Endothelial cell of umbilical vein (primary cell): ENCODE results near the gene HEBP1. TPM values are rescaled to one million over a fixed set of nuclear protein-coding genes. Genes with fewer than 3 reads are reported as not detected.

ENCODE experiments used
- BruUV-seq: library from RNA; stranded (reverse); fragments of 400-500 nt; replicated peaks from 2 replicates; lab custom pipeline; 2021; lab: Mats Ljungman, UMichigan
- CTCF ChIA-PET: fragments of 300-600, 350-600 bp; sonication (Branson Sonifier 250); formaldehyde crosslinking; loops from one replicate; lab custom pipeline; 2021; ENCODE audit warnings: antibody characterized with exemption, inconsistent platforms; lab: Charles Lee
- POLR2A ChIA-PET: fragments of 300-600, 350-600 bp; sonication (Branson Sonifier 250); formaldehyde crosslinking; loops from one replicate; lab custom pipeline; 2021; ENCODE audit warnings: antibody characterized with exemption, inconsistent platforms; lab: Charles Lee
- DNase-seq: peaks from one replicate; pipeline ENCODE4 v3.0.0-alpha.2; 2011; ENCODE audit warnings: low read depth, low spot score
- FAIRE-seq: peaks from 2 replicates; lab custom pipeline; 2011; peaks lifted over from hg19 to GRCh38; lab: Jason Lieb, UNC
- H2AFZ ChIP-seq: 2 replicates; pipeline ENCODE4 v1.6.0; 2012; ENCODE audit warnings: low read depth, low read length, control low read depth, inconsistent platforms
- H3K27ac ChIP-seq: 2 replicates; pipeline ENCODE4 v1.5.1; 2011; ENCODE audit warnings: low read depth, mild to moderate bottlenecking, control low read depth, low read length, moderate library complexity; ENCODE audit not compliant: insufficient read depth
- H3K27me3 ChIP-seq, 2 experiments: 2 replicates each; pipeline versions ENCODE4 v1.6.0 to v1.6.1; 2011; ENCODE audit warnings: low read length in 2 of 2, mixed read lengths in 1 of 2; ENCODE audit not compliant: control insufficient read depth in 2 of 2, insufficient read depth in 2 of 2
- H3K36me3 ChIP-seq, 2 experiments: 2 replicates in 1 of 2; 3 replicates in 1 of 2; pipeline ENCODE4 v1.5.1; 2011; ENCODE audit warnings: low read length in 2 of 2, mild to moderate bottlenecking in 1 of 2, moderate library complexity in 1 of 2; ENCODE audit not compliant: control insufficient read depth in 2 of 2, insufficient read depth in 2 of 2; ENCODE audit errors: extremely low read depth in 1 of 2
- H3K4me1 ChIP-seq: 3 replicates; pipeline ENCODE4 v1.5.1; 2011; ENCODE audit warnings: mild to moderate bottlenecking, low read length; ENCODE audit not compliant: control insufficient read depth, insufficient read depth; ENCODE audit errors: extremely low read depth
- H3K4me2 ChIP-seq: 2 replicates; pipeline ENCODE4 v1.6.1; 2011; ENCODE audit warnings: low read length, control low read depth, mixed read lengths; ENCODE audit not compliant: insufficient read depth
- H3K4me3 ChIP-seq, 3 experiments: fragments of 200-600 bp in 1 of 3; sonication (generic), shearing (Covaris generic) in 1 of 3; replicated peaks in 1 of 3; 2 replicates each; pipeline ENCODE4 v1.5.1; 2011 to 2016; ENCODE audit warnings: control low read depth in 3 of 3, low read length in 3 of 3, mild to moderate bottlenecking in 2 of 3, inconsistent platforms in 1 of 3, low read depth in 1 of 3, moderate library complexity in 1 of 3; ENCODE audit not compliant: insufficient read depth in 1 of 3
- H3K79me2 ChIP-seq: 2 replicates; pipeline ENCODE4 v1.6.0; 2012; ENCODE audit warnings: low read length, inconsistent platforms; ENCODE audit not compliant: control insufficient read depth, insufficient read depth
- H3K9ac ChIP-seq: replicated peaks from 2 replicates; pipeline ENCODE3; 2011; ENCODE audit warnings: low read length, control low read depth; ENCODE audit not compliant: insufficient read depth; ENCODE audit errors: extremely low read depth
- H3K9me1 ChIP-seq: replicated peaks from 3 replicates; pipeline ENCODE4 v1.6.0; 2011; ENCODE audit warnings: mild to moderate bottlenecking, low read length; ENCODE audit not compliant: control insufficient read depth, insufficient read depth; ENCODE audit errors: extremely low read depth
- H3K9me3 ChIP-seq: replicated peaks from 2 replicates; pipeline ENCODE4 v1.5.1; 2012; ENCODE audit warnings: low read length, inconsistent platforms; ENCODE audit not compliant: control insufficient read depth, insufficient read depth
- H4K20me1 ChIP-seq: replicated peaks from 2 replicates; pipeline ENCODE3; 2011; ENCODE audit warnings: mild to moderate bottlenecking, low read length; ENCODE audit not compliant: control insufficient read depth, insufficient read depth; ENCODE audit errors: extremely low read depth
- EZH2 ChIP-seq: IDR thresholded peaks from 2 replicates; pipeline ENCODE4 v1.6.1; 2012; ENCODE audit warnings: borderline replicate concordance, low read depth, mild to moderate bottlenecking, moderate library complexity, low read length, inconsistent platforms; ENCODE audit not compliant: severe bottlenecking
- FOS ChIP-seq: IDR thresholded peaks from 2 replicates; pipeline ENCODE4 v1.6.1; 2011; ENCODE audit warnings: mild to moderate bottlenecking, low read length, moderate library complexity, borderline replicate concordance; ENCODE audit not compliant: insufficient read depth
- JUN ChIP-seq: IDR thresholded peaks from 2 replicates; pipeline ENCODE4 v1.6.1; 2011; ENCODE audit warnings: borderline replicate concordance, low read depth; ENCODE audit not compliant: insufficient read length, insufficient read depth
- MYC ChIP-seq: IDR thresholded peaks from one replicate; pipeline ENCODE4 v1.6.1; 2011; ENCODE audit warnings: mild to moderate bottlenecking, low read depth, low read length
- POLR2A ChIP-seq: IDR thresholded peaks from 2 replicates; pipeline ENCODE4 v1.6.1; 2012; ENCODE audit warnings: low read depth, mild to moderate bottlenecking, control low read depth, low read length
- POLR2AphosphoS5 ChIP-seq: IDR thresholded peaks from 2 replicates; pipeline ENCODE4 v1.6.1; 2012; ENCODE audit warnings: low read depth, mild to moderate bottlenecking, control low read depth, low read length, moderate library complexity; ENCODE audit not compliant: insufficient read depth
- dilution Hi-C: fragments of 300-500 bp; cut with MboI; formaldehyde crosslinking; loops from one replicate; pipeline ENCODE4 v1.15.0; 2019; ENCODE audit warnings: low sequenced_read_pairs; ENCODE audit not compliant: extremely low pct_ligation_motif_present
- intact Hi-C: fragments of 100-400 bp; cut with micrococcal nuclease; formaldehyde crosslinking; loops from one replicate; pipeline ENCODE4 v1.10.0; 2022
- polyA plus RNA-seq, 4 experiments: library from polyadenylated mRNA; depleted of rRNA in 3 of 4; stranded (reverse) in 3 of 4; unstranded in 1 of 4; fragments of >200 nt; gene quantifications; 2 replicates each; pipeline versions ENCODE4 v1.2.1 to v1.2.3, GENCODE V29; 2011 to 2012; ENCODE audit warnings: missing spikeins in 1 of 4
- total RNA-seq: library from RNA; stranded (reverse); gene quantifications from 2 replicates; pipeline ENCODE4 v1.2.3, GENCODE V29; 2021
- TF ChIP-seq, protein P1 (sequence below), 2 donors: IDR thresholded peaks; 1 replicate in 1 of 2; 2 replicates in 1 of 2; pipeline ENCODE4 v1.5.1; 2011; ENCODE audit warnings: low read length in 2 of 2, mild to moderate bottlenecking in 2 of 2, moderate library complexity in 2 of 2, control low read depth in 1 of 2, inconsistent platforms in 1 of 2, low read depth in 1 of 2; ENCODE audit not compliant: insufficient read depth in 1 of 2; ENCODE audit errors: extremely low read depth in 1 of 2

The HEBP1 gene
- total and polyA plus RNA-seq, 2 donors (not counting 3 experiments of a cell fraction or from before 2014, with no cell fraction given) = 23.1 to 59.5 TPM

DNA sequence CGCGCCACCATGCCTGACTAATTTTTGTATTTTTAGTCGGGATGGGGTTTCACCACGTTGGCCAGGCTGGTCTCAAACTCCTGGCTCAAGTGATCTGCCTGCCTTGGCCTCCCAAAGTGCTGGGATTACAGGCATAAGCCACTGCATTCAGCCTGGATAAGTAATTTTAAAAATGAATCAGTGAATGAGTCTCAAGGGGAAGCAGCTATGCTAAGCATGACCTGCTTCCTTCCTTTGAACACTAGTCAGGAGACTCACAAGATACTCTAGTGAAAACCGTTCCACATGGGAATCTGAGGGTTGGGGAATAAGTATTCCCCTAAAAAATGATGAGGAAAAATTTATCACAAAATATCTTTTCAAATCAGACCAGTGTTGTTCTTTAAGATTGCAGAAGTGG lies 33.4 kb upstream of the HEBP1 start:
- Histone ChIP-seq H2AFZ (peak overlapping the region; percentile 1), H3K27ac (peak overlapping the region; percentile 31), H3K27me3 (no peaks in the 10 kb centered on the region), H3K9me3 (no peaks in the 10 kb centered on the region), H4K20me1 (no peaks in the 10 kb centered on the region), H3K36me3 (no peaks in the 10 kb centered on the region), H3K9me1 (no peaks in the 10 kb centered on the region), H3K4me1 (peaks cover 12% of the 10 kb centered on the region), H3K79me2 (no peaks in the 10 kb centered on the region), H3K4me2 (no peak overlapping the region), H3K4me3 (no peak overlapping the region), H3K9ac (no peak overlapping the region)
- peak; percentile 19 for TF ChIP-seq POLR2AphosphoS5
- no peak for TF ChIP-seq POLR2A
- TF ChIP-seq, protein P1, sequence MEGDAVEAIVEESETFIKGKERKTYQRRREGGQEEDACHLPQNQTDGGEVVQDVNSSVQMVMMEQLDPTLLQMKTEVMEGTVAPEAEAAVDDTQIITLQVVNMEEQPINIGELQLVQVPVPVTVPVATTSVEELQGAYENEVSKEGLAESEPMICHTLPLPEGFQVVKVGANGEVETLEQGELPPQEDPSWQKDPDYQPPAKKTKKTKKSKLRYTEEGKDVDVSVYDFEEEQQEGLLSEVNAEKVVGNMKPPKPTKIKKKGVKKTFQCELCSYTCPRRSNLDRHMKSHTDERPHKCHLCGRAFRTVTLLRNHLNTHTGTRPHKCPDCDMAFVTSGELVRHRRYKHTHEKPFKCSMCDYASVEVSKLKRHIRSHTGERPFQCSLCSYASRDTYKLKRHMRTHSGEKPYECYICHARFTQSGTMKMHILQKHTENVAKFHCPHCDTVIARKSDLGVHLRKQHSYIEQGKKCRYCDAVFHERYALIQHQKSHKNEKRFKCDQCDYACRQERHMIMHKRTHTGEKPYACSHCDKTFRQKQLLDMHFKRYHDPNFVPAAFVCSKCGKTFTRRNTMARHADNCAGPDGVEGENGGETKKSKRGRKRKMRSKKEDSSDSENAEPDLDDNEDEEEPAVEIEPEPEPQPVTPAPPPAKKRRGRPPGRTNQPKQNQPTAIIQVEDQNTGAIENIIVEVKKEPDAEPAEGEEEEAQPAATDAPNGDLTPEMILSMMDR (IDR thresholded peaks at IDR 0.05; ENCODE audit: extremely low read depth in 1 of 2, insufficient read depth in 1 of 2, low read depth in 1 of 2, low read length in 2 of 2) = no peak
- TF ChIP-seq JUN = peak; percentile 16
- TF ChIP-seq FOS = peak; percentile 29
- no peak for TF ChIP-seq MYC
- no peak for TF ChIP-seq EZH2
- ChIA-PET POLR2A (no interaction called here), CTCF (interaction anchor here (1.2 to 4.3 kb wide), 6 partner anchors 9 to 178 kb away, joined by 3 to 17 read pairs (median 4); partner anchors contain the start of gene FAM234B)
- DNase-seq = peak; percentile 59
- FAIRE-seq = peak; percentile 75
- dilution Hi-C loops (no loop called here), intact Hi-C loops (no loop called here)
- BruUV-seq = no TSS peak
